AG09319 (cell line): ENCODE data around the gene CYP46A1.

Source experiments
- DNase-seq: peaks from one replicate; pipeline ENCODE4 v3.0.0-alpha.2; 2010; ENCODE audit warnings: low read depth; ENCODE audit errors: extremely low read depth
- TF ChIP-seq, protein P1 (sequence below): IDR thresholded peaks from 2 replicates; pipeline ENCODE4 v1.5.1; 2011; ENCODE audit warnings: low read depth, mild to moderate bottlenecking, inconsistent platforms, low read length, moderate library complexity

CYP46A1 gene

DNA sequence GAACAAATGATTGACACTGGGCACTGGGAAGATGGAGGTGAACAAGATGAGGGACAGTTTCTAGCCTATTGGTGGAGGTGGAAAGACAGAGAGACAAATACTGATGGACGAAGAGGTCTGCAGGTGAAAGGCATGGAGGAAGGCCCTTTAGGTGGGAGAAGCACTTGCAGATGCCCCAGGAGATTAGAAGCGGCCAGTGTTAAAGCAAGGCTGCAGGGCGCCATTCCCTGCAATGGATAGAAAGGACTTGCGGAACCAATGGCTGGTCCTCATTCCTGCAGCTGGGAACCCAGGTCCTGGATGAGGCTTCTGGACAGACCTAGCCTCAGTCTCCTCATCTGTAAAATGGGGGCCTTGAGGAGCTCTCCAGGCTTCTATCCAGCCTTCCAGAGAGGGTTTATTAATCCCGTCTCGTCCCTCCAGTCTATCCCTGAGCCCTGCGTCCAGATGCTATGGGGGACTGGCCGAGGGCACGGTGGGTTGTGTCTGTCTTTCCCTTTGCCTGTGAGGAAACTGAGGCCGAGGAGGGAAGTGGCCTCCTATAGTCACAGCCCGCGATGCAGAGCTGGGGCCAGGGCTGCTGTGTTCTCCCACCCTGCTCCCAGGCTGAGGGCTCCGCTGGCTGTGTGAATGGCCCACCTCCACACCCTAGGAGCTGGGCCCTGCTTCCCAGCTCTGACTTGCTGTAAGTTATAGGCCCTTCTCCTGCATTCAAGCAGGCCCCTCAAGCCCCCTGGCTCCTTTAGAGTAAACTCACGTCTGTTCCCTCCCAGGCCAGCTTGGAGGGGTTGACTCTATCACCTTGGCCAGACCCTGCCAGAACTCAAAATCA is 33.0 kb downstream of the CYP46A1 start:
- no peak for DNase-seq
- TF ChIP-seq, protein P1, sequence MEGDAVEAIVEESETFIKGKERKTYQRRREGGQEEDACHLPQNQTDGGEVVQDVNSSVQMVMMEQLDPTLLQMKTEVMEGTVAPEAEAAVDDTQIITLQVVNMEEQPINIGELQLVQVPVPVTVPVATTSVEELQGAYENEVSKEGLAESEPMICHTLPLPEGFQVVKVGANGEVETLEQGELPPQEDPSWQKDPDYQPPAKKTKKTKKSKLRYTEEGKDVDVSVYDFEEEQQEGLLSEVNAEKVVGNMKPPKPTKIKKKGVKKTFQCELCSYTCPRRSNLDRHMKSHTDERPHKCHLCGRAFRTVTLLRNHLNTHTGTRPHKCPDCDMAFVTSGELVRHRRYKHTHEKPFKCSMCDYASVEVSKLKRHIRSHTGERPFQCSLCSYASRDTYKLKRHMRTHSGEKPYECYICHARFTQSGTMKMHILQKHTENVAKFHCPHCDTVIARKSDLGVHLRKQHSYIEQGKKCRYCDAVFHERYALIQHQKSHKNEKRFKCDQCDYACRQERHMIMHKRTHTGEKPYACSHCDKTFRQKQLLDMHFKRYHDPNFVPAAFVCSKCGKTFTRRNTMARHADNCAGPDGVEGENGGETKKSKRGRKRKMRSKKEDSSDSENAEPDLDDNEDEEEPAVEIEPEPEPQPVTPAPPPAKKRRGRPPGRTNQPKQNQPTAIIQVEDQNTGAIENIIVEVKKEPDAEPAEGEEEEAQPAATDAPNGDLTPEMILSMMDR = no peak

DNA sequence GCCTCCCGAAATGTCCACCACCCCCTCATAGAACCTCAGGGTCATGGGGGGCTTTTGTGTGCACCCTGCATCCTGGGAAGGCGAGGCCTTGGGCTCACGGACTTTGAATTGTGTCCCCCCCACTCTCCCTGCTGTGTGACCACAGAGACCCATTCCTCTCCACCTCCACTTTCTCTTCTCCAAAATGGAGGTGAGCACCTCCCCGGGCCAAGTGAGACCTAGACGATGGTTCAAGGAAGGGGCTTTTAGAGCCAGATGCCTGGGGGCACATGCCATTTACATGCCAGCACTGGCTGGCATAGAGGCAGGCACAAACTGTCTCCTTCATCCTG is 33.5 kb downstream of the CYP46A1 start:
- TF ChIP-seq, protein P1 = no peak
- no peak for DNase-seq

DNA sequence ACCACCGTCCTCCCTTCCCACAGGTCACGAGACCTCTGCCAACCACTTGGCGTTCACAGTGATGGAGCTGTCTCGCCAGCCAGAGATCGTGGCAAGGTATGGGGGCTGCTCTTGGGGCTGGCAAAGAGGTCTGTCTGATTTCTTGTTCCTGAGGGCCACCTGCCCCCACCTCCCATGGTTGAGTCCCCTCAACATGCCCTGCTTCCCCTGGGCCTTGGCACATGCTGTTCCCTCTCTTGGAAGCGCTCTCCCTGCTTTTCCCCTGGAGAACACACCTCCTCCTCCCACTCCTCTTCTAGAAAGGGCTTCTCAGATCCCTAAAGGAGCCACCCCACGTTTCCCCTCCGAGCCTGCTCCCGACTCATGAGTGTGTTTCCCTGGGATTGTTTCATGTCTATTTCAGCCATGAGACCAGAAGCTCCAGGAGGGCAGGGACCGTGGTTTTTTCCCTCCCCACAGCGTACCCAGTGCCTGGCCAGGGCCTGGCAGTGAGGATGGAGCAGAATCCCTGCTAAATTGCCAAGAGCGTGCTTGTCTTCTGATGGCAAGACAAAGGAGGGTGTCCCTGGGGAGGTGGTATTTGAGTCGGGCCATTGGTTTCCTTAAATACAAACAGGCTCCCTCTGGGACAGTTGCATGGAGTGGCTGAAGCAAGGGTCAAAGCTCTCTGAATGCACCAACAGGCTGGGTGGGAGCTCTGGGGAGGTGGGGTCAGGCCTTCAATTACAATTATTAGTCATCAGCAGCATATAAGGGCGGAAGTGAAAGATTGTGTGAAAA is 34.1 kb downstream of the CYP46A1 start:
- TF ChIP-seq, protein P1 = no peak
- no peak for DNase-seq

DNA sequence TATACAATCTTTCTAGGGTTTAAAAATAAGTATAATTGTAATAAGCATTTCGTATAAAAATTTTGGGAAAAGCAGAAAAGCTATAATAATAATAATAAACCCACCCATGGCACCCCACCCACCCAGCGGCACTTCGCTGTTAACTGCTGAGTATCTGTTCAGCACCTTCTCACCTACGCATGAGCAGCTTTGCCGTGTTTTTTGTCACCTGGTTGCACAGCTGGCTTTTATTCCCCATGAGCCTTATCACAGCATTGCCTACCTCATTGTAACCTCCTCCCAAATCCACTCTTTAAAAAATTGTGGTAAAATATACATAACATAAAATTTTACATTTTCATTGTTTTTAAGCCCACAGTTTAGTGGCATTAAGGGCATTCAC is 34.7 kb downstream of the CYP46A1 start:
- TF ChIP-seq, protein P1 = no peak

DNA sequence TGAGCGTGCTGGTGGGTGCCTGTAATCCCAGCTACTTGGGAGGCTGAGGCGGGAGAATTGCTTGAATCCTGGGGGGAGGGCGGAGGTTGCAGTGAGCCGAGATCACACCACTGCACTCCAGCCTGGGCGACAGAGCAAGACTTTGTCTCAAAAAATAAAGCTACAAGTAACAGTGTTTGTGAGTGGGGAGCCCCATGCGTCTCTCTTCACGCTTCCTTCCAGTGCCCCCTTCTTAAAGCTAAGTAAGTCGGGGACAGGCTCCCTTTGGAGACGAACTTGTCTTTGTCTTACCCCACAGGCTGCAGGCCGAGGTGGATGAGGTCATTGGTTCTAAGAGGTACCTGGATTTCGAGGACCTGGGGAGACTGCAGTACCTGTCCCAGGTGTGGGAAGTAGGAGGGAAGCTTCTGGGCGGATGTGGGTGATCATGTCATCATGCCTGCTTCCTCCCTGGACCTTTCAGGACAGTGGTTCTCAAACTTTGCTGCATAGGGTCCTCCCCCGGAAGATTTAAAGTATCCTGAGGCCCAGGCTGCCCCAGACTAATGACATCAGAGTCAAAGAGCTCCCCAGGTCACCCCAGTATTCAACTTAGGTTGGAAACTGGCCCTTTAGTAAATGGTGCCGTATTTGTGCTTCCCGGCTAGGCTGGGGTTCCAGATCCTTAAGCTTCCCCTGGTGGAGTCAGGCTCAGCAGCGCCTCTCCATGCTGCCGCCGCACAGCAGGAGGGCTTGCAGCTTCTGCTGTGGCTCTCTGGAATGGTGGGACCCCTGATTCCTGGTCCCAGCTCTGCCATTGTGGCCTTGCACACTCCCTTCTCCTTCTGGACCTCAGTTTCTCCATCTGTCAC is 37.1 kb downstream of the CYP46A1 start:
- no peak for DNase-seq
- TF ChIP-seq, protein P1 = no peak

More for the DNA sequence above, 34.7 kb downstream of the CYP46A1 start:
- DNase-seq = no peak

DNA sequence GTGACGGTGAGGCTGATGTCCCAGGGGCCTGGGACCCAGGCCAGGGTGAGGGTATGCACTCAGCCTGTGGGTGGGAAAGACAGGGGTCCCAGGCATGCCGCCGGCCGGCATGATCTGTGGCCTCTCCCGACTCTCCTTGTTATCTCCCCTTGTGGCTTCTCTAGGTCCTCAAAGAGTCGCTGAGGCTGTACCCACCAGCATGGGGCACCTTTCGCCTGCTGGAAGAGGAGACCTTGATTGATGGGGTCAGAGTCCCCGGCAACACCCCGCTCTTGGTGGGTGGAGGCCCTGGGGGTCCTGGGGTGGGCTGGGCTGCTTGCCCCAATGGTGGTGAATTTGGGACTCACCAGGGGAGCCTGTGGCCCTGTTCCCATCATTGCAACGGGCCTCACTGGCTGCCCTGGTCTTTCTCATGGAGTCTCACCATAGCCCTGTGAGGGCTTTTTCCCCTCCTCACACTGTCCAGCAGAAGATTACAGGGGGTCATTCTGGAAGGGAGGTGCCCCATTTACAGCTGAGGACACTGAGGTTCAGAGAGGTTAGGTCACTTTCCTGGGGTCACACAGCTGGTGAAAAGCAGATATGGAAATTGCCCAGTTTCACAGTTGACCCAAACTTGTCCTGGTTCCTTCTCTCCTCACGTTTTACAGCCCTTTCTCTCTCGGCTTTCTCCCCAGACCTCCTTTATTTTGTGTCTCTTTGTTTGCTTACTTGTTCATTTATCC is 37.9 kb downstream of the CYP46A1 start:
- TF ChIP-seq, protein P1 = no peak
- DNase-seq = no peak
